Skin of body (tissue), 3 donors: ENCODE data around the gene PTGS1. TPM values are rescaled to one million over a fixed set of nuclear protein-coding genes. Genes with fewer than 3 reads are reported as not detected.
"Not testable (repeated sequence)": the region's sequence is repeated elsewhere in the genome, so short reads cannot be mapped to it uniquely, and the experiment has no call there.

Experiments used
- DNase-seq: peaks from one replicate; lab custom pipeline; 2025; lab: John Stamatoyannopoulos, UW
- small RNA-seq: library from RNA; depleted of rRNA; stranded (forward); fragments of <200 nt; gene quantifications from one replicate; pipeline ENCODE3, GENCODE V24; 2014; ENCODE audit warnings: low replicate concordance
- total RNA-seq: library from RNA; depleted of rRNA; stranded (reverse); fragments of >200 nt; gene quantifications from one replicate; pipeline ENCODE4 v1.2.3, GENCODE V29; 2014

The PTGS1 gene
- total RNA-seq, 1 donor from 2014 or later: 4.7 TPM

- no peak for DNase-seq
Observed at GRCh38 chr9:122397749-122398148, 26.9 kb downstream of the PTGS1 start.

GRCh38 chr9:122398371-122398924 is 27.6 kb downstream of the PTGS1 start:
- no peak for DNase-seq

GRCh38 chr9:122401896-122402295 is 31.1 kb downstream of the PTGS1 start:
- no peak for DNase-seq

- no peak for DNase-seq
Observed at GRCh38 chr9:122402403-122402871, 31.6 kb downstream of the PTGS1 start.

GRCh38 chr9:122402874-122403273 is 32.0 kb downstream of the PTGS1 start:
- DNase-seq: no peak

GRCh38 chr9:122403381-122404000 is 32.7 kb downstream of the PTGS1 start:
- DNase-seq: no peak

GRCh38 chr9:122405304-122406069 is 34.7 kb downstream of the PTGS1 start:
- DNase-seq: not testable (repeated sequence)

- DNase-seq: no peak
Observed at GRCh38 chr9:122406070-122406890, 35.5 kb downstream of the PTGS1 start.

GRCh38 chr9:122414108-122414507 is 43.3 kb downstream of the PTGS1 start:
- DNase-seq: not testable (repeated sequence)

GRCh38 chr9:122418016-122418415 is 47.2 kb downstream of the PTGS1 start:
- DNase-seq: no peak

GRCh38 chr9:122420315-122420714 is 49.5 kb downstream of the PTGS1 start:
- no peak for DNase-seq

- no peak for DNase-seq
Observed at GRCh38 chr9:122425087-122425486, 54.3 kb downstream of the PTGS1 start.

GRCh38 chr9:122426723-122427122 is 55.9 kb downstream of the PTGS1 start:
- DNase-seq: no peak

GRCh38 chr9:122442568-122442967 is 71.7 kb downstream of the PTGS1 start:
- DNase-seq: no peak

- DNase-seq: no peak
Observed at GRCh38 chr9:122444041-122444733, 73.4 kb downstream of the PTGS1 start.

Small RNAs within 50 kb of the gene (small RNA-seq; reads per million reads assigned to genes)
- gene AL162424.1: not detected

Other genes starting within 250 kb of the PTGS1 start
- 27.1 TPM for gene NDUFA8, start 211.2 kb upstream of the PTGS1 start, total RNA-seq
- not detected for gene MORN5, start 211.1 kb upstream of the PTGS1 start, total RNA-seq
- 0.99 TPM for gene LHX6, start 142.1 kb upstream of the PTGS1 start, total RNA-seq
- gene RBM18, start 106.2 kb upstream of the PTGS1 start, total RNA-seq: 9.2 TPM
- 27.4 TPM for gene MRRF, start 106.1 kb upstream of the PTGS1 start, total RNA-seq
- not detected for gene OR1J1, start 106.9 kb downstream of the PTGS1 start, total RNA-seq
- not detected for gene OR1J2, start 139.8 kb downstream of the PTGS1 start, total RNA-seq
- gene OR1J4, start 148.1 kb downstream of the PTGS1 start, total RNA-seq: not detected
- gene OR1N1, start 156.3 kb downstream of the PTGS1 start, total RNA-seq: not detected
- not detected for gene OR1N2, start 182.1 kb downstream of the PTGS1 start, total RNA-seq
- 0.10 TPM for gene OR1L8, start 212.4 kb downstream of the PTGS1 start, total RNA-seq
- gene OR1Q1, start 243.7 kb downstream of the PTGS1 start, total RNA-seq: not detected